Activated CD4-positive, alpha-beta memory T cell treated with anti-CD3 and anti-CD28 coated beads, Interleukin-2, amount 10 ng/mL, durations not matched to agents 7 days and 5 days (primary cell): ENCODE measurements around the gene IGSF21. TPM values are rescaled to one million over a fixed set of nuclear protein-coding genes. Genes with fewer than 3 reads are reported as not detected.

ENCODE experiments used
- CTCF ChIA-PET: fragments of 350-600 bp; sonication (Branson Sonifier 250); formaldehyde crosslinking; loops from one replicate; lab custom pipeline; 2021; ENCODE audit warnings: antibody characterized with exemption, inconsistent platforms; lab: Charles Lee
- POLR2A ChIA-PET: fragments of 350-600 bp; sonication (Branson Sonifier 250); formaldehyde crosslinking; loops from one replicate; lab custom pipeline; 2021; ENCODE audit warnings: antibody characterized with exemption; lab: Charles Lee
- DNase-seq: peaks from one replicate; pipeline ENCODE4 v3.0.0-alpha.2; 2020
- H3K27ac Mint-ChIP-seq: one replicate; pipeline ENCODE4 v1.8.0; 2021; ENCODE audit warnings: mild to moderate bottlenecking, mixed read lengths
- H3K27me3 Mint-ChIP-seq: one replicate; pipeline ENCODE4 v1.8.0; 2021; ENCODE audit warnings: mixed read lengths
- H3K36me3 Mint-ChIP-seq: one replicate; pipeline ENCODE4 v1.8.0; 2021; ENCODE audit warnings: low read depth, mixed read lengths
- H3K4me1 Mint-ChIP-seq: one replicate; pipeline ENCODE4 v1.8.0; 2021; ENCODE audit warnings: mixed read lengths
- H3K4me3 Mint-ChIP-seq: one replicate; pipeline ENCODE4 v1.8.0; 2021; ENCODE audit warnings: mild to moderate bottlenecking, mixed read lengths
- H3K9me3 Mint-ChIP-seq: one replicate; pipeline ENCODE4 v1.8.0; 2021; ENCODE audit warnings: mixed read lengths
- total RNA-seq, 2 experiments: library from RNA; stranded (reverse); gene quantifications; one replicate each; pipeline ENCODE4 v1.2.3, GENCODE V29; 2021

Gene IGSF21
- total RNA-seq, 2 experiments from 2014 or later = not detected

- Mint-ChIP-seq H3K27ac (no peak overlapping the region), H3K4me1 (no peaks in the 10 kb centered on the region), H3K9me3 (no peaks in the 10 kb centered on the region), H3K36me3 (no peaks in the 10 kb centered on the region), H3K4me3 (no peak overlapping the region), H3K27me3 (no peaks in the 10 kb centered on the region)
- CTCF ChIA-PET = no interaction called here
- POLR2A ChIA-PET = no interaction called here
- DNase-seq = no peak
Measured at GRCh38 chr1:18309552-18310155, 202.1 kb downstream of the IGSF21 start.

- ChIA-PET CTCF (no interaction called here), POLR2A (no interaction called here)
- H3K27ac Mint-ChIP-seq = no peak overlapping the region
- H3K27me3 Mint-ChIP-seq = no peaks in the 10 kb centered on the region
- H3K36me3 Mint-ChIP-seq = no peaks in the 10 kb centered on the region
- DNase-seq = no peak
- no peaks in the 10 kb centered on the region for H3K4me1 Mint-ChIP-seq
- no peaks in the 10 kb centered on the region for H3K9me3 Mint-ChIP-seq
- no peak overlapping the region for H3K4me3 Mint-ChIP-seq
Measured at GRCh38 chr1:18312961-18313360, 205.4 kb downstream of the IGSF21 start.

DNA sequence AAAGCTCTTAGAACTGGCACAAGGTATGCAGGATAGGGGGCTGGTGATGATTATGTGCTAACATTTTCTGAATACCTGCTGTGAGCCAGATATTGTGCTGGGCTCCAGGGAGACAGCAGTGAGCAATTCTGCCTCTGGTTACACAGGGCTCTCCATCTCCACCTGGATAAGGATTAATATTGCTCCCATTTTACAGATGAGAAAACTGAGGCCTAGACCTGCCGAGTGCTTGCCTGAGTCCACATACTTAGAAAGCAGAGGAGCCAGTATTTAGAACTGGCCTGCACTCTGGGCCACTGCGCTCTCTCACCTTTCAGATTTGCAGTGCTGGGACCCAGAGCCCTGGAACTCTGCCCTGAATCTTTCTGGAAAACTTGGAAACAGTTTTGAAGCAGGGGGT, 205.9 kb downstream of the IGSF21 start:
- no peak for DNase-seq
- H3K9me3 Mint-ChIP-seq = no peaks in the 10 kb centered on the region
- no peak overlapping the region for H3K4me3 Mint-ChIP-seq
- CTCF ChIA-PET = interaction anchor here (1.1 kb wide), 1 partner anchor 11 kb away, joined by 4 read pairs; no protein-coding TSS in a partner anchor
- no peak overlapping the region for H3K27ac Mint-ChIP-seq
- H3K27me3 Mint-ChIP-seq = no peaks in the 10 kb centered on the region
- no peaks in the 10 kb centered on the region for H3K4me1 Mint-ChIP-seq
- no peaks in the 10 kb centered on the region for H3K36me3 Mint-ChIP-seq
- POLR2A ChIA-PET = no interaction called here

DNA sequence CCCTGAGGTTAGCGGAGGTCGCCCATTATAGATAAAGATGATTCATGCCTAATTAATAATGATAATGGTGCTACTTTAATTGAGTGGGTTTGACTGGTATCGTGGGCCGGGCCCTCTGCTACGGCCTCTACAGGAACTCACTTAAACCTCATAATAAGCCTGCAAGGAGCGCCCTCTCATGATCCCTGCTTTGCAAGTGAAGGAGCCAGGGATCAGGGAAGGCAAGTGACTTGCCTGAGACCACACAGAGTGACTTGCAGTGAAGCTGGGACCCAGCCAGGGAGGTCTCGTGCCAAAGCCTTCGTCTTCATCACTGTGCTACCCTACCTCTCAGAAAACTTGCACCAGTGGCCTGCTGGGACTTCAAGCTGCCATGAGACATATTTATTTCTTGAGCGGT, 206.8 kb downstream of the IGSF21 start:
- Mint-ChIP-seq H3K9me3 (no peaks in the 10 kb centered on the region), H3K27me3 (no peaks in the 10 kb centered on the region), H3K36me3 (no peaks in the 10 kb centered on the region), H3K4me3 (no peak overlapping the region), H3K27ac (no peak overlapping the region), H3K4me1 (no peaks in the 10 kb centered on the region)
- DNase-seq = no peak
- POLR2A ChIA-PET = no interaction called here
- CTCF ChIA-PET = interaction anchor here (1.1 kb wide), 1 partner anchor 10 kb away, joined by 4 read pairs; no protein-coding TSS in a partner anchor

- ChIA-PET CTCF (no interaction called here), POLR2A (no interaction called here)
- DNase-seq = no peak
- Mint-ChIP-seq H3K9me3 (no peaks in the 10 kb centered on the region), H3K27me3 (no peaks in the 10 kb centered on the region), H3K4me3 (no peak overlapping the region), H3K27ac (no peak overlapping the region), H3K4me1 (no peaks in the 10 kb centered on the region), H3K36me3 (no peaks in the 10 kb centered on the region)
Measured at GRCh38 chr1:18315449-18315848, 207.9 kb downstream of the IGSF21 start.

- H3K27ac Mint-ChIP-seq = no peak overlapping the region
- CTCF ChIA-PET = no interaction called here
Measured at GRCh38 chr1:18316764-18317163, 209.2 kb downstream of the IGSF21 start.

GRCh38 chr1:18319099-18319498, 211.5 kb downstream of the IGSF21 start:
- Mint-ChIP-seq H3K36me3 (no peaks in the 10 kb centered on the region), H3K27ac (no peak overlapping the region), H3K9me3 (no peaks in the 10 kb centered on the region), H3K4me1 (no peaks in the 10 kb centered on the region), H3K27me3 (no peaks in the 10 kb centered on the region), H3K4me3 (no peak overlapping the region)
- no peak for DNase-seq
- ChIA-PET POLR2A (no interaction called here), CTCF (interaction anchor here (0.9 kb wide), 1 partner anchor 256 kb away, joined by 3 read pairs; no protein-coding TSS in a partner anchor)

More at GRCh38 chr1:18316764-18317163, 209.2 kb downstream of the IGSF21 start:
- Mint-ChIP-seq H3K27me3 (no peaks in the 10 kb centered on the region), H3K4me3 (no peak overlapping the region), H3K9me3 (no peaks in the 10 kb centered on the region), H3K36me3 (no peaks in the 10 kb centered on the region), H3K4me1 (no peaks in the 10 kb centered on the region)
- DNase-seq = no peak
- POLR2A ChIA-PET = no interaction called here

DNA sequence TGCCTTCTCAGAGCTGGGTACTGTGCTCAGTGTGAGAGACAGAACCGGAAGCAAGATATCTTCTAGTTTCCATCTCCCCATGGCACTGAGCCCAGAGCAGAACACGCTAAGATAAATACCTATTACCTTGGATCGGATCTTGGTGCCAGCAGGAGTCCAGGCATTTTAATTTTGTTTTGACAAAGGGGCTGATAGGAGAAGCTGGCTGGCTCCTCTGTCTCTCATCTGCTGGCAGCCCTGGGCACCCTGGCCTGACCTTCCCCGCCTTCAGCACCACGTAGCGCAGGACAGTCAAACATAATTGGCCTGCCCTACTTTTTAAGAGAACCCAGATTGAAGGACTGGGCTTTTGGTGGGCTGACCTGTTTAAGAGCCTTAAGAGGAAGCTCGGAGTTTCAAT, 212.5 kb downstream of the IGSF21 start:
- no peak overlapping the region for H3K27ac Mint-ChIP-seq
- ChIA-PET POLR2A (no interaction called here), CTCF (interaction anchor here (0.9 kb wide), 1 partner anchor 256 kb away, joined by 3 read pairs; no protein-coding TSS in a partner anchor)

DNA sequence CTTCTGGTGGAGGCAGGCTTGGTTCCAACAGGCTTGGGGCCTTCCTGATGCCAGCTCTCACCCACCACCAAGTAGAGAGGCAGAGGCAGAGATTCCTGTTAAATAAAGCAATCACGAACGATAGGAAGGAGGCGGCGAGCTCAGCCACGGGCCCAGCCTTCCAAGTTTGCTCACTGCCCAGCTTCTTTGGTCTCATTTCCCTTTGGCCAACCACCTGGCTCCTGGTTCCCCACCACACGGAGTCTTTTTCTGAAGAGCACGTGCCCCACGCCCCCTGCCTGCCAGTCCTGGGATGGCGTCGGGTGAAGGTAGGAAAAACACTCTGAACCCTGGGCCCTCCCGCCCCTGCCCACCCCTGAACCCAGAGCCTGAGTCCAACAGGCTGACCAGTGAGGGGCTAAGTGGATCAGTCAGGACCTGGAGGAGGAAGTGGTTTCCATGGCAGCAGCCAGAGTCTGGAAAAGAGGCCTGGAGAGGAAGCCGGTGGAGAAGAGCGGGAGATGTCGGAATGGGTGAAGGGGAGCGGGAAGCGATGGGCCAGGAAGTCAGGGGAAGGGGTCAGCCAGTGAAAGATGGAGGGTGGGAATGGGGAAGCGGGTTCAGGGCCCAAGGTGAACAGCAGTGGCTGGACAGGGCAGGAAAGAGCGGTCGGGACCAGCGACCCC, 214.9 kb downstream of the IGSF21 start:
- Mint-ChIP-seq H3K4me1 (no peaks in the 10 kb centered on the region), H3K27me3 (no peaks in the 10 kb centered on the region), H3K27ac (no peak overlapping the region), H3K36me3 (no peaks in the 10 kb centered on the region), H3K4me3 (no peak overlapping the region), H3K9me3 (no peaks in the 10 kb centered on the region)
- ChIA-PET POLR2A (no interaction called here), CTCF (no interaction called here)
- no peak for DNase-seq

More for the DNA sequence above, 212.5 kb downstream of the IGSF21 start:
- no peaks in the 10 kb centered on the region for H3K36me3 Mint-ChIP-seq
- no peak overlapping the region for H3K4me3 Mint-ChIP-seq
- no peaks in the 10 kb centered on the region for H3K4me1 Mint-ChIP-seq
- DNase-seq = no peak
- no peaks in the 10 kb centered on the region for H3K27me3 Mint-ChIP-seq
- H3K9me3 Mint-ChIP-seq = no peaks in the 10 kb centered on the region

GRCh38 chr1:18323259-18323658, 215.7 kb downstream of the IGSF21 start:
- H3K27ac Mint-ChIP-seq = no peak overlapping the region
- CTCF ChIA-PET = no interaction called here

GRCh38 chr1:18324246-18324645, 216.6 kb downstream of the IGSF21 start:
- Mint-ChIP-seq H3K9me3 (no peaks in the 10 kb centered on the region), H3K27me3 (no peaks in the 10 kb centered on the region), H3K4me1 (no peaks in the 10 kb centered on the region), H3K36me3 (no peaks in the 10 kb centered on the region), H3K4me3 (no peak overlapping the region), H3K27ac (no peak overlapping the region)
- POLR2A ChIA-PET = no interaction called here
- CTCF ChIA-PET = interaction anchor here (0.9 to 1.1 kb wide), 2 partner anchors 10 to 24 kb away, joined by 3 to 4 read pairs; no protein-coding TSS in a partner anchor
- no peak for DNase-seq

More at GRCh38 chr1:18323259-18323658, 215.7 kb downstream of the IGSF21 start:
- no peak for DNase-seq
- H3K27me3 Mint-ChIP-seq = no peaks in the 10 kb centered on the region
- H3K4me1 Mint-ChIP-seq = no peaks in the 10 kb centered on the region
- H3K9me3 Mint-ChIP-seq = no peaks in the 10 kb centered on the region
- POLR2A ChIA-PET = no interaction called here
- H3K4me3 Mint-ChIP-seq = no peak overlapping the region
- no peaks in the 10 kb centered on the region for H3K36me3 Mint-ChIP-seq

GRCh38 chr1:18325136-18325535, 217.5 kb downstream of the IGSF21 start:
- Mint-ChIP-seq H3K4me3 (no peak overlapping the region), H3K27me3 (no peaks in the 10 kb centered on the region), H3K36me3 (no peaks in the 10 kb centered on the region), H3K27ac (no peak overlapping the region), H3K9me3 (no peaks in the 10 kb centered on the region), H3K4me1 (no peaks in the 10 kb centered on the region)
- ChIA-PET CTCF (interaction anchor here (1.1 kb wide), 1 partner anchor 25 kb away, joined by 3 read pairs; no protein-coding TSS in a partner anchor), POLR2A (no interaction called here)
- DNase-seq = no peak

DNA sequence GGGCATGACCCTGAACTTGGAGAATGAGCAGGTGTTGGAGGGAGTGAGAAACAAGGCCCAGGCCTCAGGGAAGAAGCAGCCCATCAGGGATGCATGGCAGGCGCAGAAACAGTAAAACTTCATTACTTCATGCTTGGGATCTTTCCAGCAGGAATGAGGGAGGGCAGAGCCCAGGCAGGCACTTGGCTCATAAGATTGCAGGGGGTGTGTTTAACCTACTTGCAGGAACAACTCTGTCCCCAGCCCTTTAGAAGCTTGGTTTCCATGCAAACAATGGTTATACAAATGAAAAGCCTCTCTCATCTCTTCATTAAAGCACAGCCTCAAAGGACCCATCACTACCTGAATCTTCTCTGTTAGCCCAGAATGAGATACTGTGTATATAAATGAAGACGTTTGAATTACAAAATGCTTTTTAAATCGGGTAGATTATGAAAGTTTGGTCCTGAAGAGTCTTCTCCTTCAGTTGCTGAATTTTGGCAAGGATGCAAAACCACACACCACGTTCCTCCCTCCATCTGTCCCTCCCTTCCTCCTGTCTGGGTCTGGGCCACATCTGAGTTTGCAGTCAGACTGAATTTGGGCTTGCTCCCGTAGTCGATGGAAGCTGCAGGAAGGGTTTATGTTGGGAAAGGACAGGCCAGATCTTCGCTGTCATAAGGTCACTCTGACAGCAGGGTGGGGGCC, 218.8 kb downstream of the IGSF21 start:
- Mint-ChIP-seq H3K27me3 (no peaks in the 10 kb centered on the region), H3K27ac (no peak overlapping the region), H3K36me3 (no peaks in the 10 kb centered on the region), H3K9me3 (no peaks in the 10 kb centered on the region), H3K4me3 (no peak overlapping the region), H3K4me1 (no peaks in the 10 kb centered on the region)
- DNase-seq = no peak
- POLR2A ChIA-PET = no interaction called here
- CTCF ChIA-PET = no interaction called here
